ENCODE measurements around the gene RBM25.

GRCh38 chr14:73027984-73028383 is 30.4 kb upstream of the RBM25 start:
- no peak for TF ChIP-seq OSR1 (CRISPR knock-in tag; IDR thresholded peaks at IDR 0.05)
- no peak for TF ChIP-seq CSDC2 (CRISPR knock-in tag; IDR thresholded peaks at IDR 0.05)
- no peak for TF ChIP-seq GLIS3 (CRISPR knock-in tag; IDR thresholded peaks at IDR 0.05)
- TF ChIP-seq ZFP30 (CRISPR knock-in tag; IDR thresholded peaks at IDR 0.05), result no peak
- TF ChIP-seq CREB5 (CRISPR knock-in tag; IDR thresholded peaks at IDR 0.05; ENCODE audit: low read depth), result no peak
- no peak for TF ChIP-seq ZNF70 (CRISPR knock-in tag; IDR thresholded peaks at IDR 0.05)
- TF ChIP-seq PATZ1 (CRISPR knock-in tag; IDR thresholded peaks at IDR 0.05; ENCODE audit: borderline replicate concordance), result no peak
- no peak for TF ChIP-seq TSHZ2 (CRISPR knock-in tag; IDR thresholded peaks at IDR 0.05)

Data from SK-N-SH treated with all-trans-retinoic acid at 6 μM for 48 hours (cell line).